ENCODE data around the gene CTNNBL1.
"Not testable (repeated sequence)": the region's sequence is repeated elsewhere in the genome, so short reads cannot be mapped to it uniquely, and the experiment has no call there.

The CTNNBL1 gene

DNA sequence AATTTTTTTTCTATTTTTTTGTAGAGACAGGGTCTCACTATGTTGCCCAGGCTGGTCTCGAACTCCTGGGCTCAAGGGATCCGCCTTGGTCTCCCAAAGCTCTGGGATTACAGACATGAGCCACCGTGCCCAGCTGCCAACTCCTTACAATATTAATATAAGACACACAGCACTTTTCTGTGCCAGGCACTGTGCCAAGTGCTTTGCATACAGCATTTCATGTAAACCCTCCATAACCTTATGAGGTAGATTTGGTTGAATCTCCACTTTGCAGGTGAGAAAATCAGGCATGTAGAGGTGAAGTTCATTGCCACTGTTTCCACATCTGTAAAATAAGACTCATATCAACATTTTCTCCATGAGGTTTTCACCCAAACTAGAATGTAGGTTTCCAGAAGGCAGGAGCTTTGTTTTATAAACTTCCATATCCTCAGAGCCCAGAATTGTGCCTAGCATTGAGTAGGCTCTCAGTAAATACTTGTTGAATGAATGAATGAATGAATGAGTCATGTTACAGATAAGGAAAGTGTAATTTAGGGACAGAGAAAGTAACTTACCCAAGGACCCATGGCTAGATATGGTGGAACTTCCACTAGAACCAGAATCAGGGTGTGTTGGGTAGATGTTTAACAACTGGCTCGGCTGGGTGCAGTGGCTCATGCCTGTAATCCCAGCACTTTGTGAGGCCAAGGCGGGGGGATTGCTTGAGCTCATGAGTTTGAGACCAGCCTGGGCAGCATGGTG, 3.0 kb upstream of the CTNNBL1 start:
- TF ChIP-seq PAX5 (IDR thresholded peaks at IDR 0.05; ENCODE audit: insufficient read depth, low read length, severe bottlenecking) (no peak), POLR2A (IDR thresholded peaks at IDR 0.05; ENCODE audit: low read depth, low read length) (no peak), SPI1 (IDR thresholded peaks at IDR 0.05; ENCODE audit: low read depth, low read length) (no peak), POU2F2 (IDR thresholded peaks at IDR 0.05; ENCODE audit: low read depth, low read length) (no peak), POLR2AphosphoS5 (IDR thresholded peaks at IDR 0.05; ENCODE audit: low read depth, low read length) (no peak), TAF1 (IDR thresholded peaks at IDR 0.05; ENCODE audit: low read depth, low read length) (no peak)
- FAIRE-seq (no peak), DNase-seq (ENCODE audit: insufficient read length, low spot score) (no peak)

DNA sequence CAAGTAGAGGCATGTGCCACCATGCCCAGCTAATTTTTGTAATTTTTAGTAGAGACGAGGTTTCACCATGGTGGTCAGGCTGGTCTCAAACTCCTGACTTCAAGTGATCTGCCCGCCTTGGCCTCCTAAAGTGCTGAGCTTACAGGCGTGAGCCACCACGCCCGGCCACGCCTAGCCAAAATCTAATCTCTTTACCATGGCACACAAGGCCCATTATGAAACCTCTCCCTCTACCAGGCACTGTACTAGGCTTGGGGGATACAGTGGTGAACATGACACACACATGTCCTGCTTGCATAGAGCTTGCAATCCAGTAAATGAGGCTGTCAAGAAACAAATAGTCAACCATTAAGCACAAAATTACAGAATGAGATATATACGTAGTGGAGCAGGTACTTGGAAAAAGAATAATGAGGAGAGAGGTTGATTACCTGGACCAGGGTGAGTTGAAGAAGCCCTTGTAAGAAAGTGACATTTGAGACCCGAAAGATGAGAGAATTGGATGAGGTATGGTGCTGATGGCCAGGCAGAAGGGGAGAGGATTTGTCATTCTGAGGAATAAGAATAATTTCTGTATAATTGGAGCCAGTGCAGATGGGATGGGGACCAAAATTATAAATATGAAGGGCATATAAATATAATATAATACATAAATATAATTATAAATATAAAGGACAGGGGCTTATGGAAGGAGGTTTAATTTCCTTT, 1.2 kb upstream of the CTNNBL1 start:
- DNase-seq (ENCODE audit: insufficient read length, low spot score): no peak
- FAIRE-seq: no peak
- no peak for TF ChIP-seq PAX5 (IDR thresholded peaks at IDR 0.05; ENCODE audit: insufficient read depth, low read length, severe bottlenecking)
- no peak for TF ChIP-seq POU2F2 (IDR thresholded peaks at IDR 0.05; ENCODE audit: low read depth, low read length)
- TF ChIP-seq POLR2A (IDR thresholded peaks at IDR 0.05; ENCODE audit: low read depth, low read length): no peak
- no peak for TF ChIP-seq TAF1 (IDR thresholded peaks at IDR 0.05; ENCODE audit: low read depth, low read length)
- no peak for TF ChIP-seq POLR2AphosphoS5 (IDR thresholded peaks at IDR 0.05; ENCODE audit: low read depth, low read length)
- TF ChIP-seq SPI1 (IDR thresholded peaks at IDR 0.05; ENCODE audit: low read depth, low read length): no peak

DNA sequence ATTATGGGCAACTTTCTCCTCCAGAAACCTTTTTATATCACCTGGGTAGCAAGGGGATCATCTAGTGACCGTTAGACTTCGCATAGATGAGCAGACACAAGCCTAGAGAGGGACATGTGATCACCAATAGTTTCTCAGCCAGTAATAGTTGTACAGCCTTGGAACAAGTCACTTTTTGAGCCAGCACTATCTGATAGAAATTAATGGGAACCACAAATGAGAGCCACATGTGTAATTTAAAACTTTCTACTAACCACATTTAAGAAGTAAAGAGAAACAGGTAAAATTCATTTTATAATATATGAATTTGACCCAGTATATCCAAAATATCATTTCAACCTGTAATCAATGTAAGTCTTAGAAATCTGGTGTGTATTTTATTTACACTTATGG, 592 bp upstream of the CTNNBL1 start:
- no peak for TF ChIP-seq POLR2AphosphoS5 (IDR thresholded peaks at IDR 0.05; ENCODE audit: low read depth, low read length)
- TF ChIP-seq PAX5 (IDR thresholded peaks at IDR 0.05; ENCODE audit: insufficient read depth, low read length, severe bottlenecking): no peak
- TF ChIP-seq TAF1 (IDR thresholded peaks at IDR 0.05; ENCODE audit: low read depth, low read length): no peak
- no peak for TF ChIP-seq SPI1 (IDR thresholded peaks at IDR 0.05; ENCODE audit: low read depth, low read length)
- TF ChIP-seq POLR2A (IDR thresholded peaks at IDR 0.05; ENCODE audit: low read depth, low read length): no peak
- TF ChIP-seq POU2F2 (IDR thresholded peaks at IDR 0.05; ENCODE audit: low read depth, low read length): no peak
- DNase-seq (ENCODE audit: insufficient read length, low spot score) (no peak), FAIRE-seq (no peak)

DNA sequence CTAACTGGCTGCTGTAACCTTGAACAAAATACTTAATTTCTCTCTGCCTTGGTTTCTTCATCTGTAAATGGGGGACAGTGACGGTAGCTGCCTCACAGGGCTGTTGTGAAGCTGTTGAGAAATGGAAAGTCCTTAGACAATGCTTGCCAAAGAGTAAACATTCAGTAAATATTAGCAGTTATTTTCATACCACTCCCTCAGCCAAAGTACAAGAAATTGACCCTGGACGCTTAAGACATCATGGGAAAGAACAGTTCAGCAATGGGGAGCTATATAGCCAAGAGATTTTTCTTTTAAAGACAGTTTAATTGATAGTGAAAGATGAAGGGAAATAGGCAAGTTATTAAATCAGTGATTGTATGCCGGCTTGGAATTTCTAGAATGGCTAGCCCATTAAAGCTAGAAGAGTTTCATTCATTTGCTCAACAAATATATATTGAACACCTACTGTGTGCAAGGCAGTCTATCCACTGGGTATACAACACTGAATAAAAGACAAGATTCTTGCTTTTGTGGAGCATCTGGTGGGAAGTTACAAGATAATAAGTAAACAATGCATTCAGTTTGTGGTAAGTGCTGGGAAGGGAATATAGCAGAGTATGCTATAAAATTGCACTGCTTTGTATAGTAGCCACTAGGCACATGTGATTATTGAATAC, 2.0 kb downstream of the CTNNBL1 start:
- DNase-seq (ENCODE audit: insufficient read length, low spot score) (no peak), FAIRE-seq (no peak)
- TF ChIP-seq POLR2A (IDR thresholded peaks at IDR 0.05; ENCODE audit: low read depth, low read length) (no peak), PAX5 (IDR thresholded peaks at IDR 0.05; ENCODE audit: insufficient read depth, low read length, severe bottlenecking) (no peak), POU2F2 (IDR thresholded peaks at IDR 0.05; ENCODE audit: low read depth, low read length) (no peak), POLR2AphosphoS5 (IDR thresholded peaks at IDR 0.05; ENCODE audit: low read depth, low read length) (no peak), SPI1 (IDR thresholded peaks at IDR 0.05; ENCODE audit: low read depth, low read length) (no peak), TAF1 (IDR thresholded peaks at IDR 0.05; ENCODE audit: low read depth, low read length) (no peak)

DNA sequence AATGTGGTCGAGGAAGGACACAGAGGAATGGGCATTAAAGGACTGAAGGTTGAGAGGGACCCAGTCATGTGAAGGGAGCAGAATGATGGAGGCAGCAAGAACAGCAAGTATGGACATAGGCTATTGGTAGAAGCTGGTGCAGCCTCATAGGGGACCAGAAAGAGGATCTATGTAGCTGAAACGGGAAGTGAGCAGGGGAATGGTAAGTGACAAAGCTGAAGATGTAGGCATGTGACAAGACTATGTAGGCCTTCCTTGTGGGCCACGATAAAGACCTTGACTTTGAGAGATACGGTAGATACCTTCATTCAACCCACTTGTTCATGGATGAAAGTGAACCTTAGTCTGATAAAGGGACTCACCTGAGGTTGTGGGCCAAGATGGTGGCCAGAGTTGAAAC, 3.5 kb downstream of the CTNNBL1 start:
- DNase-seq (ENCODE audit: insufficient read length, low spot score) (peak; percentile 34), FAIRE-seq (peak; percentile 66)
- TF ChIP-seq SPI1 (IDR thresholded peaks at IDR 0.05; ENCODE audit: low read depth, low read length) (peak; percentile 98), POLR2A (IDR thresholded peaks at IDR 0.05; ENCODE audit: low read depth, low read length) (no peak)

DNA sequence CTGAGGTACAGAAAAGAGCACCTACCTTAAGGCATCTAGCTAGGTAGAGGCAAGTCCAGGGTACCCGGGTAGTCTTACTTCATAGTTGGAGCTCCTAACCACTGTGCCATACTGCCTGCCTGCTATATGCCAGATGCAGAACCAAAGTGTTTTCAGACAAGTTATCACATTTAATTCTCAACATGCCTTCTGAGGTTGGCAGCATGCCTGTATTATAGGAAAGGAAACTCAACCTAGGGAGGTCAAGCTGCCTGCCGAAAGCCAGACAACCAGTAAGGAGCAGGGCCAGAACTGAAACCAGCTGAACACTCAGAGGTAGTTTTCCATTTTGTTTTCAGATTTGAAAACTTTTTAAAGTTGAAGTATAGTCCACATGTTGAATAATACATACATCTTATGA, 5.4 kb downstream of the CTNNBL1 start:
- no peak for TF ChIP-seq POU2F2 (IDR thresholded peaks at IDR 0.05; ENCODE audit: low read depth, low read length)
- TF ChIP-seq TAF1 (IDR thresholded peaks at IDR 0.05; ENCODE audit: low read depth, low read length): no peak
- TF ChIP-seq SPI1 (IDR thresholded peaks at IDR 0.05; ENCODE audit: low read depth, low read length): no peak
- no peak for TF ChIP-seq PAX5 (IDR thresholded peaks at IDR 0.05; ENCODE audit: insufficient read depth, low read length, severe bottlenecking)
- no peak for TF ChIP-seq POLR2A (IDR thresholded peaks at IDR 0.05; ENCODE audit: low read depth, low read length)
- TF ChIP-seq POLR2AphosphoS5 (IDR thresholded peaks at IDR 0.05; ENCODE audit: low read depth, low read length): no peak
- FAIRE-seq: no peak
- DNase-seq (ENCODE audit: insufficient read length, low spot score): no peak

DNA sequence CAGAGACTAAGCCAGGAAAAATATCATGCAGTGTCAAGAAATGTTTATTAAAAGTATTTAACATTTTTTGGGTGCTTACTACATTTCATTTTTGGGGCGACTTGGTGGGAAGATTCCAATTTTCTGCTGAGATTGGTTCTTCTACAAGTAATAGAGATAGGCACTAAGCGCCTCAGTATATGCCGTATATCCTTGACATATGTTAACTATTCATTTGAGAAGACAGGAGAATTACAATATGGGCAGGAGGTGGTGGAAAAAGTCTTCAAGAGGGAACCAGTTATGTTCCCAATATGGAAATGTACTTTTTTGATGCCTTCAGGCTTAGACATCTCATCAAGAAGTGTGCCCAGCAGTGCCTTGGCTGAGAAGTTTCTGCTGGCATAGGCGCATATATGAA, 6.5 kb downstream of the CTNNBL1 start:
- FAIRE-seq: no peak
- TF ChIP-seq POLR2A (IDR thresholded peaks at IDR 0.05; ENCODE audit: low read depth, low read length): no peak
- no peak for TF ChIP-seq TAF1 (IDR thresholded peaks at IDR 0.05; ENCODE audit: low read depth, low read length)
- no peak for TF ChIP-seq SPI1 (IDR thresholded peaks at IDR 0.05; ENCODE audit: low read depth, low read length)
- no peak for TF ChIP-seq POLR2AphosphoS5 (IDR thresholded peaks at IDR 0.05; ENCODE audit: low read depth, low read length)
- TF ChIP-seq POU2F2 (IDR thresholded peaks at IDR 0.05; ENCODE audit: low read depth, low read length): no peak
- no peak for TF ChIP-seq PAX5 (IDR thresholded peaks at IDR 0.05; ENCODE audit: insufficient read depth, low read length, severe bottlenecking)
- DNase-seq (ENCODE audit: insufficient read length, low spot score): no peak

DNA sequence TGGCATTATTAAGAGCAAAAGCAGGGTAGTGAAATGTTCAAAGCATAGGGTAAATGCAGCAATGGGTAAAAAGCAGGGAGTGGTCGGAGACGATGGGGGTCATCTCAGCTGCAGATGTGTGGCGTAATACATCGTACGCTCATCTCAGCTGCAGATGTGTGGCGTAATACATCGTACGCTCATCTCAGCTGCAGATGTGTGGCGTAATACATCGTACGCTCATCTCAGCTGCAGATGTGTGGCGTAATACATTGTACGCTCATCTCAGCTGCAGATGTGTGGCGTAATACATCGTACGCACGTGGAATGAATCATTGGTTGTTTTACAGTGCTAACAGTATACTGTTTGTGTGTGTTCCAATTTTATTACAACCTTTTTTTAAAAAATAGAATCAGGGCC, 7.8 kb downstream of the CTNNBL1 start:
- not testable (repeated sequence) for FAIRE-seq; DNase-seq (ENCODE audit: insufficient read length, low spot score)

DNA sequence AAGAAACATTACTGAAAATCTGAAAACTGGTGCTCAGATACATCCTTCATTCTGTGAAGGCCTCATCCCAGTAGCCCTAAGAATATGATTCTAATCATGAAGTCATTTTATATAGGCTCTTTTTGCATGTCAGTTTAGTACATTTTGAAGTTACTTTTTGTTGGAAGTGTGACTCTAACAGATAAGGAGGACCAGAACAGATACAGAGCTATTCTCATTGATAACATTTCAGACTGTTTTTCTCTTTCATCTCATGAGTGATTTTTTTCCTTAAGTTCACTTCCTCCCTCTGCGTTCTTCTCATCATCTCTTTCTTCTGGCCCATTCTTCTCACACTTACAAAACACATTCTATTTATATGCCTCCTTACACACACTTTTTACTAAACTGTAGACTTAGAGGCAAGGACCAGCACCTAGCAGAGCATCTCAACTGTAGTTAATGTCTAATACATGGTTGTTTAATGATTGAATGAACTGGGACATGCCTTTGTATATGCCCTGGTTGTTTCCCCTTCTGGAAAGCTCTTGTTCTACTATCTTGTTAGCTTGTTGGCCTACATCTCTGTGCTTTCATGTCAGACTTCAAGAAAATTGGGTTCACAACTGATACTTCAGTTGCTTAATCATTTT, 8.7 kb downstream of the CTNNBL1 start:
- TF ChIP-seq POU2F2 (IDR thresholded peaks at IDR 0.05; ENCODE audit: low read depth, low read length): no peak
- no peak for TF ChIP-seq TAF1 (IDR thresholded peaks at IDR 0.05; ENCODE audit: low read depth, low read length)
- TF ChIP-seq SPI1 (IDR thresholded peaks at IDR 0.05; ENCODE audit: low read depth, low read length): no peak
- TF ChIP-seq POLR2A (IDR thresholded peaks at IDR 0.05; ENCODE audit: low read depth, low read length): no peak
- no peak for TF ChIP-seq POLR2AphosphoS5 (IDR thresholded peaks at IDR 0.05; ENCODE audit: low read depth, low read length)
- no peak for TF ChIP-seq PAX5 (IDR thresholded peaks at IDR 0.05; ENCODE audit: insufficient read depth, low read length, severe bottlenecking)
- DNase-seq (ENCODE audit: insufficient read length, low spot score) (no peak), FAIRE-seq (no peak)
